ENCODE results near the gene ZNF57.
"Not testable (repeated sequence)": the region's sequence is repeated elsewhere in the genome, so short reads cannot be mapped to it uniquely, and the experiment has no call there.

- not testable (repeated sequence) for TF ChIP-seq CTCF (IDR thresholded peaks at IDR 0.05; ENCODE audit: poor library complexity); EZH2phosphoT487 (IDR thresholded peaks at IDR 0.05; ENCODE audit: low read depth, severe bottlenecking, unreplicated experiment)
Measured at GRCh38 chr19:2890531-2890930, 10.2 kb upstream of the ZNF57 start.
